Stimulated activated CD4-positive, alpha-beta T cell treated with anti-CD3 and anti-CD28 coated beads, TNF-alpha, amount 100 ng/mL, for 48 hours (primary cell): ENCODE data around the gene GAS5.

Experiments used
- DNase-seq, 3 donors: peaks; one replicate each; pipeline ENCODE4 v3.0.0-alpha.2; 2020; ENCODE audit warnings: low read depth in 3 of 3

Gene GAS5

GRCh38 chr1:173824315-173825081, 43.3 kb downstream of the GAS5 start, which contains the start of the genes CENPL and DARS2:
Gene CENPL, minus strand, starts transcription at chr1:173824883. Its CDS starts 13,584 bp downstream, at chr1:173811299.
Gene DARS2, plus strand, starts transcription at chr1:173824673. Its CDS starts 557 bp downstream, at chr1:173825230.
- DNase-seq = peak; percentile 81 to 86 (median 81)

GRCh38 chr1:173823781-173824314, 43.9 kb downstream of the GAS5 start:
- DNase-seq = no peak

GRCh38 chr1:173821680-173822079, 46.1 kb downstream of the GAS5 start:
- no peak for DNase-seq

- no peak for DNase-seq
Measured at GRCh38 chr1:173818459-173818858, 49.3 kb downstream of the GAS5 start.
